Epidermal melanocyte (primary cell): ENCODE measurements around the gene KCNIP3.
"Not testable (repeated sequence)": the region's sequence is repeated elsewhere in the genome, so short reads cannot be mapped to it uniquely, and the experiment has no call there.

Experiments used
- DNase-seq: peaks from one replicate; pipeline ENCODE4 v3.0.0; 2011; ENCODE audit warnings: low spot score; ENCODE audit not compliant: insufficient read length

Gene KCNIP3

DNA sequence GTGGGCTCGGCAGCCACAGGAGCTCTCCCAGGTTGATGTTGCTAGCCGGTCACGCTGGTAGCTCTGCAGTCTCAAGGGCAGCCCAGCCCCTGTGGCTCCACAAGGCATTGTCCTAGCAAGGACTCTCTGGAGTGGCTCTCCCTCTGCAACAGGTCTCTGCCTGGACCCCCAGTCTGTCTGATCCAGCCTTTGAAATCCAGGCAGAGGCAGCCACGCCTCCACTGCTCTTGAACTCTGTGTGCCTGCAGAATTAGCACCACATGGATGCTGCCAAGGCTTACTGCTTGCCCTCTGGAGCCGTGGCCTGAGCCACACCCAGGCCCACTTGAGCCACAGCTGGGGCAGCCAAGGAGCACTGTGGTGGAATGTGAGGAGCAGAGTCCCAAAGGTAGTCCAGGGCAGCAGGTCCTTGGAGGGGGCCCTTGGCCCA lies 62.4 kb downstream of the KCNIP3 start:
- DNase-seq: no peak

DNA sequence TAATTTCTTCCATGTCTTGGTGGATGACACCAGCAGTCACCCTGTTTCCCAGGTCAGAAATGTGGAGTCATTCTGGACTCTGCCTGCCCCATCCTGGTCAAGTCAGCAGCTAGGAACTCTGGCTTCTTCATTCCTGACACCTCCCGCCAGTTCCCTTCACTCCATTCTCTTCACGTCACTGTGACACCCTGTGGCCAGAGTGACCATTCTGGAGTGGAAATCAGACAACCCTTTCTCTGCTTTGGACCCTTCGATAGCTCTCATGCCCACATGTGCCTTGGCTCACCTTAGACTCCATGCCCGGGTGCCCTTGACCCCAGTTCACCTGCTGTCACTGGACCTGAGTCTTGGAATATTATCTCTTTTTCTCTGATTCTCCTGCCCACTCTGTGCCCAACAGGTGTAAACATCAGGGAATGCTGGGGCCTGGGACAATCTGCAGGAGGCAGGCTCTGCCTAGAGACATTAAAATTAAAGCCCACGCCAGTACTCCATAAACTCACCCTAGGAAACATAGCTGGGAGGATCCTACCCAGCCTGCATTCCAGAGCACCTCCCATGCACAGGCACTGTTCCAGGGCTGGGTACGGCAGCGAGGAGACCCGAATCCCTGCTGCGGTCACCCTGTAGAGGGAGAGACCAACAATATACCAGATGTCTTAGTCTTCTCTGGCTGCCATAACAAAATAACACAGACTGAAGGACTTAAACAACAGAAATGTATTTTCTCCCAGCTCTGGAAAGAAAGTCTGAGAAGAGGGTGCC lies 64.3 kb downstream of the KCNIP3 start:
- no peak for DNase-seq

DNA sequence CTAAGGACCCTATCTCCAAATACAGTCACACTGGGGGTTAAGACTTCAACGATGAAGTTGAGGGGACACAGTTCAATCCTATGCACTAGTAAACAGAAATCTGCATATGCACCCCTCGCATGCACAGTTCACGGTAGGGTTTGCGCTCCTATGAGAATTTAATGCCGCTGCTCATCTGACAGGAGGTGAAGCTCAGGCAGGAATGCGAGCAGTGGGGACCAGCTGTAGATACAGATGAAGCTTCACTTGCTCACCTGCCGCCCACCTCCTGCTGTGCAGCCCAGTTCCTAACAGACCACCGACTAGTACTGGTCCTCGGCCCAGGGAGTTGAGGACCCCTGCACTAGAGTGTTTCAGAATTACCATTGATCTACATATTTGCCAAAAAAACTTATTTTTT lies 65.3 kb downstream of the KCNIP3 start:
- DNase-seq: no peak

DNA sequence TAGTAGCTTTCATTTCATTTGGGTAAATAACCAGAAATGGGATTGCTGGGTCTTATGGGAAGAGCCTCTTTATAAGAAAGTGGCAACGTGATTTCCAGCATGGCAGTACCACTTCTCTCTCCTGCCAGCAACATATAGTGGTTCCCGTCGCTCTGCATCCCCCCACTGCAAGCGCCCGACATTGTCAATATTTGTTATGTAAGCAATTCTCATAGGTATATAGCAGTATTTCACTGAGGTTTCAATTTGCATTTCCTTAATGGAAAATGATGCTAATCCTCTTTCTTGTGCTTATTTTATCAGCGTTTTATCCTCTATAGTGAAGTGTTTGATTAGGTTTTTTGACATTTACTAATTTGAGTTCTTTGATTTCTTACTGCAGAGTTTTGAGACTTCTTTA lies 69.4 kb downstream of the KCNIP3 start:
- DNase-seq: no peak

DNA sequence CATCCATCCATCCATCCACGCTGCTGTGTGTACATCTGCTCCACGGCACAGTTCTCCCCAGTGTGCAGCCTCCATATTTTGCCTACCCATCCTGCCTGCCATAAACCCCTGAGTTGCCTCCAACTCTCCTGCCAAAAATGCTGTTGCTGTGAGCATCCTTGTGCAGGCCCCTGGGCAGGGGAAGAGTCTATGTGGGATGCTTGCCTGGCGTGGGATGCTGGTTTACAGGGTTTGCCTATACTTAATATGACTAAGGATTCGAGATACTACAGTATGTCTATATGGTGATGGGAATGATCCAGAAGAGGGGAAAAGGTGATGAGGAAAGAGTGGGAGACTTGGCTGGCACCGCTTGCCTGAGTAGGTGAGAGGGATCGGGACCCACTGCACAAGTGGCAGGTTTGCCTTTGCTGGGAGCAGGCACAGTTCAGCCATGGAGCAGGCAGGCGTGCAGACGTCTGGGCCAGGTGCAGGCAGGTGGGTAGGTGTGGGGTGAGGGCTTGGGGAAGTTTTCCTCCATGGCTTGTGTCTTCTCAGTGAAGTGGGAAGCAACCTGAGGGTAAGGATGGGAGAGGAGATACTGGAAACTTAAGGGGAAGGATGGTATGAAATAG lies 75.2 kb downstream of the KCNIP3 start:
- no peak for DNase-seq

DNA sequence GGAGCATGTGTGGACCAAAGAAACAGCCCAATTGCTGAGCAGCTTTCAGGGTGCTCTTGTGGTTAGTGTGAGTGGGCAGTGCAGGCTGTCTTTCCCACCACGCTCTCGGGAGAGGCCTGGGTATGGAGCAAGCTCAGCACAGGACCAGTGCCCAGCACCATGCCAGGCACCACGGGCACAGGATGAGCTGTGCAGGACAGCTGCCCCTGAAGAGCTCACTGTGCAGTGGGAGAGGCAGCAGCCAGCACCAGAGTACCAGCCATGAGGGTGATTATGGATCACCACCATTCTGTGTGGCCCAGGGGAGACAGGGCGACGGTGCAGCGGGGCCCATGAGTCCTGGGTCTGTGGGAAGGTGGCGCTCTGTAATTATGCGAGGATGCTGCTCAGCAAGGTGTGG lies 75.7 kb downstream of the KCNIP3 start:
- no peak for DNase-seq

DNA sequence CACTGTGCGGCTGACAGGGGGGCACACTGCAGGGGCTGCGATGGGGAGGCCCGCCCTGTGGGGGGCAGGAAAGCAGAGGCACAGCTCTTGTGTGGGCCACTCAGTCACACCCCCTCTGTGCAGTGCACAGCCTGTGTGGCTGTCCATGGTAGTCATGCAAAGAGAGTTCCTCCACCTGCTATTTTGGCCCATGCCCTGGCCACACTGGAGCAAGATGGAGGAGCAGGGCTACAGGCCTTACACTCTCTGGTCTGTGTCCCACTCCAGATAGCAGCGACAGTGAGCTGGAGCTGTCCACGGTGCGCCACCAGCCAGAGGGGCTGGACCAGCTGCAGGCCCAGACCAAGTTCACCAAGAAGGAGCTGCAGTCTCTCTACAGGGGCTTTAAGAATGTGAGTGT lies 76.9 kb downstream of the KCNIP3 start:
- DNase-seq: no peak

DNA sequence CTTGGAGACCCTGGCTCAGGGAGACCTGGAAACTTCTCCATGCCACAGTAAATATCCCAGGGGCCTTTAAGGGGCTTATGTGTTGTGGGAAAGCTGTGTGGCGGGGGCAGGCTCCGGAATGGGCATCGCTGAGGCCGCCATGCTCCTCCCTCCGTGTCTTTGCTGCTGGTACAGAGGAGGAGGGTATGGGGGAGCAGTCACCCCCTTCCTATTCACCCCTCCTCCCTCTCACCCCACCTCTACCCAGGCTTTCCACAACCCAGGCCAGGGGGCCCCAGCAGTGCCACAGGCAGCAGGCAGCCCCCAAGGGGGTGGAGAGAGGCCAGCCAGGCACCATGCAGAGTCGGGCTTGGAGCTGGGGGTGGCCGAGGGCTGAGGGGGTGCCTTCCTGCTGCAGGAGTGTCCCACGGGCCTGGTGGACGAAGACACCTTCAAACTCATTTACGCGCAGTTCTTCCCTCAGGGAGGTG lies 77.3 kb downstream of the KCNIP3 start:
- no peak for DNase-seq

DNA sequence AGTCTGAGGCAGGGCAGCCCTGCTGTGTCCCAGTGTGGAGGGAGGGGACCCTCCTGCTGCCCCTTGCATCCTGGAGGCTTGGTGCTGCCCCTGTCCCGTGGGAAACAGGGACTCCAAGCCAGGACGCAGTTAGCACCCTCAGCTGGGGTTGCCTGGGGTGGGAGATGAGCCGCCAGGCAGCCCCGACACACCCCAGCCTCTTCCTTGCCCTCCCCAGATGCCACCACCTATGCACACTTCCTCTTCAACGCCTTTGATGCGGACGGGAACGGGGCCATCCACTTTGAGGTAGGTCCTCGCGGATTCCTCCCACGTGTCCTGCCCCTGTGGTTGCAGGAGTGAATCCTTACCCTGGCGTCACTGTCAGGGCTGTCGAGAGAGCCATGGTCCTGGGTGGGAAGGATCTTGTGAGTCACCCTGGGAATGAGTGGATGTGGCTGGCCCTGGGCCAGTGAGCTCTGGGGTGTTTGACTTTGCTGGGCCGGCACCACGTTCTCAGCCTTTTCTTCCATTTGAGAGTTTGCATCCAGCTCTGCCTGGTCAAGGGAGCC lies 77.8 kb downstream of the KCNIP3 start:
- DNase-seq: no peak

DNA sequence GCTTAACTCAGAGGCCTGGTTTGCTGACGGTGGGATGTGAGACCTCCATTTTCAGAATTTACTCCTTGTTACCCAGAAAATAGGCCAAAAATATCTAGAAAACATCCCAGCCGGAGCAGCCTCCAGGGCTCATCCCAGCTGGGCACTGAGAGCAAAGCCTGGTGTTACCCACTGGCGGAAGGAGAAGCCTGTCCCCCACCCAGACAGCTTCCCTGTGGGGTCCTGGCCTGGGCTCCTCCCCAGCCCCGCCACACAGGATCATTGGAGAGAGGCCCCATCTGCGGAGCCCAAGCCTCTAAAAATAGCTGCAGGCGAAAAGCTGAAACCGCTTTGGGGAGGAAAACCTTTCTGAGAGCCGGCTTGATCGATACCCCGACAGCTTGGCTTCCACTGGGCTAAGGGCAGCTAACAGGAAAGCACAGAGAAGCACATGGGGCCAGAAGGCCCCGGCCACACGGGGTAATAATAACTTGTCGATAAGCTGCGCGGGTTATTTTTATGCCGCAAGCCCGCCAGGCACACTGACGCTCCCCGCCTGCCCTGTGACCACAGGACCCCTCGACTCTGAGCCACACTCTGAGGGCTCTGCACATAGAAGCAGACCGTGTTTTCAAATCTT lies 78.5 kb downstream of the KCNIP3 start:
- DNase-seq: no peak

DNA sequence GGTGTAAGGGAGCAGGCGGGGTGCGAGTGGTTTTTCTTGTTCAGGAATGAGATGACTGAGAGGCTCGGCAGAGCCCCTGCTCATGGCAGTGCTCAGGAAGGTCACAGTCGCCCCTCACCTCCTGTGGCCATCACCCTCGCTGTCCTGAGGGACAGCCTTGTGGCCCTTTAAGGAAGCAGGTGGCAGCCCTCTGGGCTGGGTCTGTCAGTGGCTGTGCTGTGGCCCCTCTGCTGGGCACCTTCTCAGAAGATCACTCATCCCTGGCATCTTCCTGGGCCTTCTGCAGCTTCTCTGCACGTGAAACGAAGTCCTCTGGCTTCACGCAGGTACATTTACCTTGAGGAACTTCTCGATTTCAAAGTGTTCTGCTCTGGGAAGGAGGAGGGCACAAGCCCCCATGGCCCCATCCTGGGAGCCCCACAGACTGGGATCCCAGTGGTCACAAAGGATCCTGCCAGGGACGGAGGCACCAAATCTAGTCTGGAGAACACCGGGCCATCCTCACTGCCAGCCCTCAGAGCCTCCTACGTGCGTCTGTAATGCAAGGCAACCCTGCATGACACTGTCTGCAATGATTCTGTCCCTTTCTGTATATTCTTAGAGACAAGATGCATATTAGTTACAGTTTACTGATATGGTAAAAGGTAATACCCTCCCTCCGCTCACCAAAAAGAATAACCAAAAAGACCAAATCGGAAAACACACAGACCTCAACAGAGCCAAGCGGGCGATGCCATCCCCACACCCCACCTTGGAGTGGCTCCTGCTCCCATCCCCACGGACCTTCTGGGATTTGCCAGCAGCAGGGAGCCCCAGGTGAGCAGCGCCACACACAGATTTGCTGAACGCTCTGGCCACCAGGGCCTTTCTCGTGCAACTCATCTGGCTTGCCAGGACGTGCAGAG lies 79.4 kb downstream of the KCNIP3 start:
- no peak for DNase-seq

DNA sequence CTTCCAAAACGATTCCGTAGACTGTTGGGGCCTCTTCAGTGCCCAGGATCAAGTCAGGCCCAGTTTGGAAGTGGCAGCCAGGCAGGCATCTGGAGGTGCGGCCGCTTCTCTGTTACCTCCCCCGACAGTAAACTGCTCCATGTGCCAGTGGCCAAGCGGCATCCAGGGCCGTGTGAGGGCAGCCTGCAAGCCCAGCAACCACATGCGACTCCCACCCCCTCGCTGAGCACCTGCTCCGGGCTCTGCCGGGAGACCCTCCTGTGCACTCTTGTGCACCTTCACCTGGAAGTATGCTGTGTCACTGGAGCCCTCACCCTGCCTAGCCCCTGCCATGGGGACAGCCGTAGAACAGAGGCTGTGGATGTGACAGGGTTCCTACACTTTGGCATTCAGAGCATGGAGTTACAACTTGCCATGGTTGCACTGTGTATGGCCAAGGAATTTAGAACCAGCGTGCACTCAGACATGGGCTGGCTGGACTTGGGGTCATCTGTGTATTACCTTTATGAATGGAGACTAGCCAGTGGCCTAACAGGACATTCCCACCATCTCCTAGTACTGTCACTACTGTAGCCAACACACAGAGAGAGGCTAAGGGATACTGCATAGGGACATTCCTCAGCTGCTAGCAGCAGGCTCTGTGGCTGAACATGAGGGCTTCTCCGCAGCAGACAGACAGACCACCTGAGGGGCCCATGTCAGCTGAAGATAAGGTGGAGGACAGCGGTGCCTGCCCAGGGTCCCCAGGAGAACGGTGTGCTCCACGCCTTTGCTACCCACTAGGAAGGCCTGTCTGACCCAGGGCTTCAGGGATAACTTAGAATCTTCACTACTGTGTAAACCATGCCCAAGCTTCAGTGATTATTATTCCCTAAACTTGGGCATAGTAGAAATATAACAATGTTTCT lies 80.3 kb downstream of the KCNIP3 start:
- DNase-seq: no peak

DNA sequence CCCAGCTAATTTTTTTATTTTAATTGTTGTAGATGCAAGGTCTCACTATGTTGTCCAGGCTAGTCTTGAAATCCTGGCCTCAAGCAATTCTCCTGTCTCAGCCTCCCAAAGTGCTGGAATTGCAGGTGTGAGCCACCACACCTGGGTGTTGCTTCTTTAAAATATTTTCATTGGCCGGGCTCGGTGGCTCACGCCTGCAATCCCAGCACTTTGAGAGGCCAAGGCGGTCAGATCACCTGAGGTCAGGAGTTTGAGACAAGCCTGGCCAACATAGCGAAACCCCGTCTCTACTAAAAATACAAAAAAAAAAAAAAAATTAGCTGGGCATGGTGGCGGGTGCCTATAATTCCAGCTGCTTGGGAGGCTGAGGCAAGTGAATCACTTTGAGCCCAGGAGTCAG lies 81.1 kb downstream of the KCNIP3 start:
- not testable (repeated sequence) for DNase-seq

DNA sequence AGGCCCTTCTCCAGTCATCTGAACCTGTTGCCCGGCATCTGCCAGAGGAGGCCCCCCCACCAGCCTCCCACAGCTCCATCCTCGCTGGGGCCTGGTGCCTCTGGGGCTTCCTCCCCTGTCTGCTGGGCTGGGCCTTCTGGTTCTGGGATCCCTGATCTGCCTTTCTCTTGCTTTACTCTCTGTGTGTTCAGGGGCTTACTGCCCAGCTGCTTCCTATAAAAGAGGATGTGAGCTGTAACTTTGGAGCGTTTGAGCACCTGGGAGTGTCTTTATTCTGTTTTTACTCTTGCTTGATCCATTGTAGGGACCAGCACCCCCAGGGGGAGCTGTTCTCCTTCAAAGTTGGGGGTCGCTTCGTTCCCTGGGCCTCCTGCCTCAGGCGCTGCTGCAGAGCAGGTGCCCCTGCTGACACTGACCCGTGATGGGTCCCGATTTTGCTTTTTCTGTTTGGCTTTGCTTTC lies 82.3 kb downstream of the KCNIP3 start:
- DNase-seq: no peak

DNA sequence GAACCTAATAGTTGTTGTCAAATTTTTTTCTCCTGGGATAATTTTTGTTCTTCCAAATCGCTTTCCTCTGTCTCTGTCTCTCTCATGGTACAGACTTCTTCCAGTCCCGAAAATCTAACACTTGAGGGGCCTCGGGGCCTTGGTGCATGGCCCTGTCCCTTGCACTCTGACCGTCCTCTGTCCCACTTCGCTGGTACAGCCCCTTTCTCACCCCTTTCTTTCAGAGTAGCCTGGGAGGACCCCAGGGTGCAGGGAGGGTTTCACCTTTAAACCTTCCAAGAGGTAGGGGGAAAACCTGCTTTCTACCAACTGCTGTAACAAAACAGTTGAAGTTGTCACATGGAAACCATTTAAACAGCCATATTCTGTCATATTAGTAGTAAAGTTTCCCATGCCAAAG lies 83.1 kb downstream of the KCNIP3 start:
- no peak for DNase-seq

DNA sequence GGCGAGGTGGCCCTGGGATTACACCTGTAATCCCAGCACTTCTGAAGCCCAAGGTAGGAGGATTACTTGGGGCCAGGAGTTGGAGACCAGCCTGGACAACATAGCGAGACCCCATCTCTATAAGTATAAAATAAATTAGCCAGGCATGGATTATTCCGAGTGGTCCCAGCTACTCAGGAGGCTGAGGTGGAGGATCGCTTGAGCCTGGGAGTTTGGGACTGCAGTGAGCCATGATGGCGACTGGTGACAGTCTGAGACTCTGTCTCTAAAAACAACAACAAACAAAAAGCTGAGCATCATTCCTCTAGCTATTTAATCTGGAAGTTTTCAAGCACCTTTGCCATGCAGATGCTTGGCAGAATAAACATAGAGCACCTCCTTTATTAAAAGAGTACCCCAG lies 83.6 kb downstream of the KCNIP3 start:
- no peak for DNase-seq

DNA sequence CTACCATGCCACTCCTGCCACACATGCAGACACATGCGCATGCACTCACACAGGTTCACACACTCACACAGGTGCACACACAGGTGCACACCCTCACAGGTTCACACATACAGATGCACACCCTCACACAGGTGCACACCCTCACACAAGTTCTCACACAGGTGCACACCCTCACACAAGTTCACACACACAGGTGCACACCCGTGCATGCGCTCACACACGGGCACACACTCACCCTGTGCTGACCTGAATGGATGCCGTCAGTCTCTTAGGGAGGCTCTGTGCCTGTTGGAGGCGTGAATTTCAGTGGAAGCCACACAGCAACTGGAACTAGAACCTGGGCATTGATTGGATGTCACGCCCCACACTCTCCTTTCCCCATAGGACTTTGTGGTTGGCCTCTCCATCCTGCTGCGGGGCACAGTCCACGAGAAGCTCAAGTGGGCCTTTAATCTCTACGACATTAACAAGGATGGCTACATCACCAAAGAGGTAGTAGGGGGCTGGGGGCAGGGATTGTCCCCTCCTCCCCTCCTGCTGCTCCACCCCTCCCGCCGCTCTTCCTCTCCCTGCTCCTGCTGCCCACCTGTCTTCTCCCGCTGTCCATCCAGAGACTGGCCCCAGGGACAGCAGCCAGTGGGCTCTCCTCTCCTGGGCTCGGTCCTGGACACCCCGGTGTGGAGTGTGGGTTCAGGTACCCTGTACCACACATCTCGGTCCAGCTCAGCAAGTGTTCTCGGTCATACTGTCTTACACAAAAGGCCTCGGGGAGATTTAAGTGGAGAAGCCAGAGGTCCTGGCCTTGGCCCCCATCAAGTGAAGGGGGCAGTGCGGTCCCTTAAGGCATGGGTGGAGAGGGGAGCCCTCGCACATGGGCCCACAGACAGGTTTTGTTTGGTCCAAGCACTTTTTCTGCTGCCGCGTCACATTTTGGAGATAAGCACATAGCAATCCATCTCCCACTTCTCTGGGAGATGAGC lies 84.4 kb downstream of the KCNIP3 start:
- no peak for DNase-seq

DNA sequence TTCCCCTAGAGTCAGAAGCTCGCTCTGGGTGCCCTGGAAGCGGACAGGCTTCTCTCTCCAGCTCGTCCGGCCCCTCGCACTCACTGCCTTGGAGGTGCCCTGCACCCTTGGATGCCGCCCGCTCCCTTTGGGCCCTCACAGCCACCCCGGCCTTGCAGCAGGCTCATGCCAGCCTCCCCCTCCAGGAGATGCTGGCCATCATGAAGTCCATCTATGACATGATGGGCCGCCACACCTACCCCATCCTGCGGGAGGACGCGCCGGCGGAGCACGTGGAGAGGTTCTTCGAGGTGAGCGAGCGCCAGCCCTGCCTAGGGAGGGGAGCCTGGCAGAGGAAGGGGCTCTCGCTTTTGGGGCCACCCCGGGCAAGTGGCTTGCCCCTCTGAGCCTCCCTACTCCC lies 85.0 kb downstream of the KCNIP3 start:
- no peak for DNase-seq
